Measurements from ENCODE around the gene ATXN1.
A peak's percentile ranks its signal among the peaks of the same experiment; 100 is the strongest.

The ATXN1 gene

DNA sequence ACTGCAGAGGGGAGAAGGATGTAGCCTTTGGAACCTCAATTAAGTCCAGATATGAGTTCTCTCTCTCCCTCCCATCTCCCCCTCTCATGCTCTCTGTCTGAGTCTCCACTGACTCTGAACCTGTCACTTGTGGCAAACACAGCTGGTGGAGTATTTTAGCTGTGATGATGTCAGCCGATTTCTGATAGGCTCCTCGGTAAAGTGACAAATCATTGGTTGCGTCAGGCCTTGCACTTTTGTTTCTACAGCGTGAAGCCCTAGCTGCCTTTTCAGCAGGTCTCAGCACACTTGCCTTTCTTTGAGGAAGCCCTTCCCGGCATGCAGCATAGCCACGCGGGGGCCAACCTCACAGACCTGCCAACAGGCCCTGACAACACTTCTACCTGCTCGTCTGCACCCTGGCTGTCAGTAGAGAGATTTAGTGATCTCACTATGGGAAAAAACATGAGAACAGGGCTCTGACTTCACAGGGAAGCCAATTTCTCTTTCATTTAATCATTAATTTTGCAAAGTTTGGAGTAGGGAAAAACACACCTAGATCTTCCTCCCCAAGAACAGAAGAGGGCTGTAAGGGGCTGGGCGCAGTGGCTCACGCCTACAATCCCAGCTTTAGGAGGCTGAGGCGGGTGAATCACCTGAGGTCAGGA is 438.5 kb downstream of the ATXN1 start (continued):
- TF ChIP-seq, protein P1, sequence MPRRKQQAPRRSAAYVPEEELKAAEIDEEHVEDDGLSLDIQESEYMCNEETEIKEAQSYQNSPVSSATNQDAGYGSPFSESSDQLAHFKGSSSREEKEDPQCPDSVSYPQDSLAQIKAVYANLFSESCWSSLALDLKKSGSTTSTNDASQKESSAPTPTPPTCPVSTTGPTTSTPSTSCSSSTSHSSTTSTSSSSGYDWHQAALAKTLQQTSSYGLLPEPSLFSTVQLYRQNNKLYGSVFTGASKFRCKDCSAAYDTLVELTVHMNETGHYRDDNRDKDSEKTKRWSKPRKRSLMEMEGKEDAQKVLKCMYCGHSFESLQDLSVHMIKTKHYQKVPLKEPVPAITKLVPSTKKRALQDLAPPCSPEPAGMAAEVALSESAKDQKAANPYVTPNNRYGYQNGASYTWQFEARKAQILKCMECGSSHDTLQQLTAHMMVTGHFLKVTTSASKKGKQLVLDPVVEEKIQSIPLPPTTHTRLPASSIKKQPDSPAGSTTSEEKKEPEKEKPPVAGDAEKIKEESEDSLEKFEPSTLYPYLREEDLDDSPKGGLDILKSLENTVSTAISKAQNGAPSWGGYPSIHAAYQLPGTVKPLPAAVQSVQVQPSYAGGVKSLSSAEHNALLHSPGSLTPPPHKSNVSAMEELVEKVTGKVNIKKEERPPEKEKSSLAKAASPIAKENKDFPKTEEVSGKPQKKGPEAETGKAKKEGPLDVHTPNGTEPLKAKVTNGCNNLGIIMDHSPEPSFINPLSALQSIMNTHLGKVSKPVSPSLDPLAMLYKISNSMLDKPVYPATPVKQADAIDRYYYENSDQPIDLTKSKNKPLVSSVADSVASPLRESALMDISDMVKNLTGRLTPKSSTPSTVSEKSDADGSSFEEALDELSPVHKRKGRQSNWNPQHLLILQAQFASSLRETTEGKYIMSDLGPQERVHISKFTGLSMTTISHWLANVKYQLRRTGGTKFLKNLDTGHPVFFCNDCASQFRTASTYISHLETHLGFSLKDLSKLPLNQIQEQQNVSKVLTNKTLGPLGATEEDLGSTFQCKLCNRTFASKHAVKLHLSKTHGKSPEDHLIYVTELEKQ (tag by site-specific recombination; IDR thresholded peaks at IDR 0.05; ENCODE audit: borderline replicate concordance) = 0 out of 2 replicates have a peak, but pooled peaks have one; percentile 56
- TF ChIP-seq ZNF19 (tag by site-specific recombination; IDR thresholded peaks at IDR 0.05; ENCODE audit: low read depth) (no peak), ZNF629 (tag by site-specific recombination; IDR thresholded peaks at IDR 0.05) (peak; percentile 93), ZNF157 (tag by site-specific recombination; IDR thresholded peaks at IDR 0.05) (no peak), KLF16 (tag by site-specific recombination; IDR thresholded peaks at IDR 0.05) (no peak), ZNF596 (tag by site-specific recombination; IDR thresholded peaks at IDR 0.05) (no peak), ZNF433 (tag by site-specific recombination; IDR thresholded peaks at IDR 0.05; ENCODE audit: low read depth) (no peak), ZNF555 (tag by site-specific recombination; conservative IDR thresholded peaks at IDR 0.05) (no peak), ZNF776 (tag by site-specific recombination; IDR thresholded peaks at IDR 0.05; ENCODE audit: borderline replicate concordance) (no peak), ZNF335 (tag by site-specific recombination; conservative IDR thresholded peaks at IDR 0.05) (peak; percentile 68), ZNF791 (tag by site-specific recombination; IDR thresholded peaks at IDR 0.05) (no peak), ZNF140 (tag by site-specific recombination; IDR thresholded peaks at IDR 0.05) (no peak), SCRT1 (tag by site-specific recombination; IDR thresholded peaks at IDR 0.05; ENCODE audit: borderline replicate concordance) (0 out of 2 replicates have a peak, but pooled peaks have one; percentile 74), ZBTB20 (tag by site-specific recombination; IDR thresholded peaks at IDR 0.05) (no peak), YY2 (tag by site-specific recombination; IDR thresholded peaks at IDR 0.05) (no peak), ZIC2 (tag by site-specific recombination; IDR thresholded peaks at IDR 0.05) (no peak; the same call in 1 of the 2 replicates), SALL2 (tag by site-specific recombination; IDR thresholded peaks at IDR 0.05; ENCODE audit: borderline replicate concordance) (no peak)
- TF ChIP-seq, protein P2, sequence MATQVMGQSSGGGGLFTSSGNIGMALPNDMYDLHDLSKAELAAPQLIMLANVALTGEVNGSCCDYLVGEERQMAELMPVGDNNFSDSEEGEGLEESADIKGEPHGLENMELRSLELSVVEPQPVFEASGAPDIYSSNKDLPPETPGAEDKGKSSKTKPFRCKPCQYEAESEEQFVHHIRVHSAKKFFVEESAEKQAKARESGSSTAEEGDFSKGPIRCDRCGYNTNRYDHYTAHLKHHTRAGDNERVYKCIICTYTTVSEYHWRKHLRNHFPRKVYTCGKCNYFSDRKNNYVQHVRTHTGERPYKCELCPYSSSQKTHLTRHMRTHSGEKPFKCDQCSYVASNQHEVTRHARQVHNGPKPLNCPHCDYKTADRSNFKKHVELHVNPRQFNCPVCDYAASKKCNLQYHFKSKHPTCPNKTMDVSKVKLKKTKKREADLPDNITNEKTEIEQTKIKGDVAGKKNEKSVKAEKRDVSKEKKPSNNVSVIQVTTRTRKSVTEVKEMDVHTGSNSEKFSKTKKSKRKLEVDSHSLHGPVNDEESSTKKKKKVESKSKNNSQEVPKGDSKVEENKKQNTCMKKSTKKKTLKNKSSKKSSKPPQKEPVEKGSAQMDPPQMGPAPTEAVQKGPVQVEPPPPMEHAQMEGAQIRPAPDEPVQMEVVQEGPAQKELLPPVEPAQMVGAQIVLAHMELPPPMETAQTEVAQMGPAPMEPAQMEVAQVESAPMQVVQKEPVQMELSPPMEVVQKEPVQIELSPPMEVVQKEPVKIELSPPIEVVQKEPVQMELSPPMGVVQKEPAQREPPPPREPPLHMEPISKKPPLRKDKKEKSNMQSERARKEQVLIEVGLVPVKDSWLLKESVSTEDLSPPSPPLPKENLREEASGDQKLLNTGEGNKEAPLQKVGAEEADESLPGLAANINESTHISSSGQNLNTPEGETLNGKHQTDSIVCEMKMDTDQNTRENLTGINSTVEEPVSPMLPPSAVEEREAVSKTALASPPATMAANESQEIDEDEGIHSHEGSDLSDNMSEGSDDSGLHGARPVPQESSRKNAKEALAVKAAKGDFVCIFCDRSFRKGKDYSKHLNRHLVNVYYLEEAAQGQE (tag by site-specific recombination; IDR thresholded peaks at IDR 0.05) = no peak
- TF ChIP-seq, protein P3, sequence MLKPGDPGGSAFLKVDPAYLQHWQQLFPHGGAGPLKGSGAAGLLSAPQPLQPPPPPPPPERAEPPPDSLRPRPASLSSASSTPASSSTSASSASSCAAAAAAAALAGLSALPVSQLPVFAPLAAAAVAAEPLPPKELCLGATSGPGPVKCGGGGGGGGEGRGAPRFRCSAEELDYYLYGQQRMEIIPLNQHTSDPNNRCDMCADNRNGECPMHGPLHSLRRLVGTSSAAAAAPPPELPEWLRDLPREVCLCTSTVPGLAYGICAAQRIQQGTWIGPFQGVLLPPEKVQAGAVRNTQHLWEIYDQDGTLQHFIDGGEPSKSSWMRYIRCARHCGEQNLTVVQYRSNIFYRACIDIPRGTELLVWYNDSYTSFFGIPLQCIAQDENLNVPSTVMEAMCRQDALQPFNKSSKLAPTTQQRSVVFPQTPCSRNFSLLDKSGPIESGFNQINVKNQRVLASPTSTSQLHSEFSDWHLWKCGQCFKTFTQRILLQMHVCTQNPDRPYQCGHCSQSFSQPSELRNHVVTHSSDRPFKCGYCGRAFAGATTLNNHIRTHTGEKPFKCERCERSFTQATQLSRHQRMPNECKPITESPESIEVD (tag by site-specific recombination; IDR thresholded peaks at IDR 0.05) = 0 out of 2 replicates have a peak, but pooled peaks have one; percentile 20
- TF ChIP-seq, protein P4, sequence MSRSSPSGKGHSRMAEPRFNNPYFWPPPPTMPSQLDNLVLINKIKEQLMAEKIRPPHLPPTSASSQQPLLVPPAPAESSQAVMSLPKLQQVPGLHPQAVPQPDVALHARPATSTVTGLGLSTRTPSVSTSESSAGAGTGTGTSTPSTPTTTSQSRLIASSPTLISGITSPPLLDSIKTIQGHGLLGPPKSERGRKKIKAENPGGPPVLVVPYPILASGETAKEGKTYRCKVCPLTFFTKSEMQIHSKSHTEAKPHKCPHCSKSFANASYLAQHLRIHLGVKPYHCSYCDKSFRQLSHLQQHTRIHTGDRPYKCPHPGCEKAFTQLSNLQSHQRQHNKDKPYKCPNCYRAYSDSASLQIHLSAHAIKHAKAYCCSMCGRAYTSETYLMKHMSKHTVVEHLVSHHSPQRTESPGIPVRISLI (tag by site-specific recombination; IDR thresholded peaks at IDR 0.05) = no peak
- TF ChIP-seq, protein P5, sequence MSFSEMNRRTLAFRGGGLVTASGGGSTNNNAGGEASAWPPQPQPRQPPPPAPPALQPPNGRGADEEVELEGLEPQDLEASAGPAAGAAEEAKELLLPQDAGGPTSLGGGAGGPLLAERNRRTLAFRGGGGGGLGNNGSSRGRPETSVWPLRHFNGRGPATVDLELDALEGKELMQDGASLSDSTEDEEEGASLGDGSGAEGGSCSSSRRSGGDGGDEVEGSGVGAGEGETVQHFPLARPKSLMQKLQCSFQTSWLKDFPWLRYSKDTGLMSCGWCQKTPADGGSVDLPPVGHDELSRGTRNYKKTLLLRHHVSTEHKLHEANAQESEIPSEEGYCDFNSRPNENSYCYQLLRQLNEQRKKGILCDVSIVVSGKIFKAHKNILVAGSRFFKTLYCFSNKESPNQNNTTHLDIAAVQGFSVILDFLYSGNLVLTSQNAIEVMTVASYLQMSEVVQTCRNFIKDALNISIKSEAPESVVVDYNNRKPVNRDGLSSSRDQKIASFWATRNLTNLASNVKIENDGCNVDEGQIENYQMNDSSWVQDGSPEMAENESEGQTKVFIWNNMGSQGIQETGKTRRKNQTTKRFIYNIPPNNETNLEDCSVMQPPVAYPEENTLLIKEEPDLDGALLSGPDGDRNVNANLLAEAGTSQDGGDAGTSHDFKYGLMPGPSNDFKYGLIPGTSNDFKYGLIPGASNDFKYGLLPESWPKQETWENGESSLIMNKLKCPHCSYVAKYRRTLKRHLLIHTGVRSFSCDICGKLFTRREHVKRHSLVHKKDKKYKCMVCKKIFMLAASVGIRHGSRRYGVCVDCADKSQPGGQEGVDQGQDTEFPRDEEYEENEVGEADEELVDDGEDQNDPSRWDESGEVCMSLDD (tag by site-specific recombination; IDR thresholded peaks at IDR 0.05) = no peak
- TF ChIP-seq, protein P6, sequence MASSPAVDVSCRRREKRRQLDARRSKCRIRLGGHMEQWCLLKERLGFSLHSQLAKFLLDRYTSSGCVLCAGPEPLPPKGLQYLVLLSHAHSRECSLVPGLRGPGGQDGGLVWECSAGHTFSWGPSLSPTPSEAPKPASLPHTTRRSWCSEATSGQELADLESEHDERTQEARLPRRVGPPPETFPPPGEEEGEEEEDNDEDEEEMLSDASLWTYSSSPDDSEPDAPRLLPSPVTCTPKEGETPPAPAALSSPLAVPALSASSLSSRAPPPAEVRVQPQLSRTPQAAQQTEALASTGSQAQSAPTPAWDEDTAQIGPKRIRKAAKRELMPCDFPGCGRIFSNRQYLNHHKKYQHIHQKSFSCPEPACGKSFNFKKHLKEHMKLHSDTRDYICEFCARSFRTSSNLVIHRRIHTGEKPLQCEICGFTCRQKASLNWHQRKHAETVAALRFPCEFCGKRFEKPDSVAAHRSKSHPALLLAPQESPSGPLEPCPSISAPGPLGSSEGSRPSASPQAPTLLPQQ (tag by site-specific recombination; IDR thresholded peaks at IDR 0.05) = peak; percentile 78
